Activated naive CD4-positive, alpha-beta T cell treated with anti-CD3 and anti-CD28 coated beads for 36 hours (primary cell): ENCODE data around the gene TRMT44. TPM values are rescaled to one million over a fixed set of nuclear protein-coding genes. Genes with fewer than 3 reads are reported as not detected.
A peak's percentile ranks its signal among the peaks of the same experiment; 100 is the strongest.

Source experiments
- CTCF ChIA-PET: fragments of 350-600 bp; sonication (Branson Sonifier 250); formaldehyde crosslinking; loops from one replicate; lab custom pipeline; 2021; ENCODE audit warnings: antibody characterized with exemption; lab: Charles Lee
- DNase-seq: peaks from one replicate; pipeline ENCODE4 v3.0.0-alpha.2; 2020
- H3K27ac Mint-ChIP-seq: one replicate; pipeline ENCODE4 v1.8.0; 2021; ENCODE audit warnings: mild to moderate bottlenecking, mixed read lengths
- H3K27me3 Mint-ChIP-seq: one replicate; pipeline ENCODE4 v1.8.0; 2021; ENCODE audit warnings: low read depth, mixed read lengths
- H3K36me3 Mint-ChIP-seq: one replicate; pipeline ENCODE4 v1.8.0; 2021; ENCODE audit warnings: low read depth, mixed read lengths
- H3K4me1 Mint-ChIP-seq: one replicate; pipeline ENCODE4 v1.8.0; 2021; ENCODE audit warnings: low read depth, mixed read lengths
- H3K4me3 Mint-ChIP-seq: one replicate; pipeline ENCODE4 v1.8.0; 2021; ENCODE audit warnings: mild to moderate bottlenecking, moderate library complexity, mixed read lengths
- H3K9me3 Mint-ChIP-seq: one replicate; pipeline ENCODE4 v1.8.0; 2021; ENCODE audit warnings: mixed read lengths
- intact Hi-C: fragments of 100-400 bp; cut with micrococcal nuclease; formaldehyde crosslinking; loops from one replicate; pipeline ENCODE4 v1.15.1; 2023
- total RNA-seq, 2 experiments: library from RNA; stranded (reverse); gene quantifications; one replicate each; pipeline ENCODE4 v1.2.3, GENCODE V29; 2021

TRMT44 gene
- total RNA-seq, 2 experiments from 2014 or later = 13.1 to 14.5 TPM

GRCh38 chr4:8464381-8464780 lies 23.8 kb downstream of the TRMT44 start:
- Mint-ChIP-seq H3K9me3 (no peaks in the 10 kb centered on the region), H3K4me1 (no peaks in the 10 kb centered on the region), H3K27me3 (no peaks in the 10 kb centered on the region), H3K36me3 (peaks cover 22% of the 10 kb centered on the region), H3K4me3 (no peak overlapping the region), H3K27ac (no peak overlapping the region)
- CTCF ChIA-PET = interaction anchor here (0.7 kb wide), 2 partner anchors 39 to 287 kb away, joined by 3 read pairs; no protein-coding TSS in a partner anchor
- intact Hi-C loops = no loop called here
- no peak for DNase-seq

- H3K27me3 Mint-ChIP-seq = no peaks in the 10 kb centered on the region
- H3K27ac Mint-ChIP-seq = no peak overlapping the region
- no peaks in the 10 kb centered on the region for H3K4me1 Mint-ChIP-seq
- CTCF ChIA-PET = no interaction called here
- H3K4me3 Mint-ChIP-seq = no peak overlapping the region
- H3K9me3 Mint-ChIP-seq = no peaks in the 10 kb centered on the region
- H3K36me3 Mint-ChIP-seq = peaks cover 21% of the 10 kb centered on the region
- intact Hi-C loops = no loop called here
- no peak for DNase-seq
Observed at GRCh38 chr4:8465615-8466611, 25.3 kb downstream of the TRMT44 start.

GRCh38 chr4:8467016-8467415 lies 26.4 kb downstream of the TRMT44 start:
- no peak overlapping the region for H3K27ac Mint-ChIP-seq
- CTCF ChIA-PET = no interaction called here
- peaks cover 17% of the 10 kb centered on the region for H3K36me3 Mint-ChIP-seq
- no peak for DNase-seq
- intact Hi-C loops = no loop called here
- H3K27me3 Mint-ChIP-seq = no peaks in the 10 kb centered on the region
- H3K9me3 Mint-ChIP-seq = no peaks in the 10 kb centered on the region
- H3K4me3 Mint-ChIP-seq = no peak overlapping the region
- H3K4me1 Mint-ChIP-seq = no peaks in the 10 kb centered on the region

- peak overlapping the region; percentile 8 for H3K27ac Mint-ChIP-seq
- H3K36me3 Mint-ChIP-seq = peaks cover 17% of the 10 kb centered on the region
- DNase-seq = peak; percentile 72
- no peaks in the 10 kb centered on the region for H3K4me1 Mint-ChIP-seq
- H3K9me3 Mint-ChIP-seq = no peaks in the 10 kb centered on the region
- intact Hi-C loops = loop anchor here (1.0 to 2.0 kb wide), 2 partner anchors 78 to 125 kb away; no protein-coding TSS in a partner anchor
- CTCF ChIA-PET = interaction anchor here (0.5 to 2.0 kb wide), 6 partner anchors 8 to 182 kb away, joined by 3 to 6 read pairs (median 3); no protein-coding TSS in a partner anchor
- H3K4me3 Mint-ChIP-seq = no peak overlapping the region
- no peaks in the 10 kb centered on the region for H3K27me3 Mint-ChIP-seq
Observed at GRCh38 chr4:8468746-8469535, 28.4 kb downstream of the TRMT44 start.

- no peaks in the 10 kb centered on the region for H3K9me3 Mint-ChIP-seq
- H3K27ac Mint-ChIP-seq = no peak overlapping the region
- no peak overlapping the region for H3K4me3 Mint-ChIP-seq
- H3K36me3 Mint-ChIP-seq = peaks cover 17% of the 10 kb centered on the region
- H3K27me3 Mint-ChIP-seq = no peaks in the 10 kb centered on the region
- intact Hi-C loops = loop anchor here (2.0 kb wide), 1 partner anchor 77 kb away; no protein-coding TSS in a partner anchor
- no peaks in the 10 kb centered on the region for H3K4me1 Mint-ChIP-seq
- no peak for DNase-seq
- CTCF ChIA-PET = interaction anchor here (0.6 to 2.0 kb wide), 4 partner anchors 18 to 406 kb away, joined by 3 to 6 read pairs (median 4); no protein-coding TSS in a partner anchor
Observed at GRCh38 chr4:8469550-8469949, 29.0 kb downstream of the TRMT44 start.

GRCh38 chr4:8470451-8471024 lies 30.0 kb downstream of the TRMT44 start:
- H3K27me3 Mint-ChIP-seq = no peaks in the 10 kb centered on the region
- CTCF ChIA-PET = interaction anchor here (1.4 kb wide), 1 partner anchor 405 kb away, joined by 4 read pairs; no protein-coding TSS in a partner anchor
- intact Hi-C loops = no loop called here
- H3K4me1 Mint-ChIP-seq = no peaks in the 10 kb centered on the region
- DNase-seq = no peak
- H3K27ac Mint-ChIP-seq = no peak overlapping the region
- peaks cover 12% of the 10 kb centered on the region for H3K36me3 Mint-ChIP-seq
- no peak overlapping the region for H3K4me3 Mint-ChIP-seq
- no peaks in the 10 kb centered on the region for H3K9me3 Mint-ChIP-seq

- Mint-ChIP-seq H3K4me3 (no peak overlapping the region), H3K4me1 (no peaks in the 10 kb centered on the region), H3K36me3 (peaks cover 14% of the 10 kb centered on the region), H3K9me3 (no peaks in the 10 kb centered on the region), H3K27ac (no peak overlapping the region), H3K27me3 (no peaks in the 10 kb centered on the region)
- no peak for DNase-seq
- intact Hi-C loops = no loop called here
- CTCF ChIA-PET = interaction anchor here (1.4 kb wide), 1 partner anchor 404 kb away, joined by 4 read pairs; no protein-coding TSS in a partner anchor
Observed at GRCh38 chr4:8471211-8471875, 30.8 kb downstream of the TRMT44 start.

GRCh38 chr4:8472158-8472688 lies 31.6 kb downstream of the TRMT44 start:
- H3K27me3 Mint-ChIP-seq = no peaks in the 10 kb centered on the region
- no peaks in the 10 kb centered on the region for H3K9me3 Mint-ChIP-seq
- CTCF ChIA-PET = no interaction called here
- no peaks in the 10 kb centered on the region for H3K4me1 Mint-ChIP-seq
- H3K27ac Mint-ChIP-seq = no peak overlapping the region
- no peak overlapping the region for H3K4me3 Mint-ChIP-seq
- DNase-seq = no peak
- H3K36me3 Mint-ChIP-seq = peaks cover 14% of the 10 kb centered on the region
- intact Hi-C loops = no loop called here

- H3K36me3 Mint-ChIP-seq = peaks cover 14% of the 10 kb centered on the region
- CTCF ChIA-PET = no interaction called here
- no peak overlapping the region for H3K27ac Mint-ChIP-seq
- no peaks in the 10 kb centered on the region for H3K9me3 Mint-ChIP-seq
- no peak overlapping the region for H3K4me3 Mint-ChIP-seq
- DNase-seq = no peak
- H3K4me1 Mint-ChIP-seq = no peaks in the 10 kb centered on the region
- intact Hi-C loops = no loop called here
- no peaks in the 10 kb centered on the region for H3K27me3 Mint-ChIP-seq
Observed at GRCh38 chr4:8472689-8473197, 32.2 kb downstream of the TRMT44 start.

- intact Hi-C loops = no loop called here
- Mint-ChIP-seq H3K4me1 (no peaks in the 10 kb centered on the region), H3K27ac (no peak overlapping the region), H3K9me3 (no peaks in the 10 kb centered on the region), H3K4me3 (no peak overlapping the region), H3K27me3 (no peaks in the 10 kb centered on the region), H3K36me3 (peaks cover 14% of the 10 kb centered on the region)
- CTCF ChIA-PET = no interaction called here
- no peak for DNase-seq
Observed at GRCh38 chr4:8473198-8473919, 32.8 kb downstream of the TRMT44 start.
